K562 (cell line): ENCODE data around the gene PFDN2. TPM values are rescaled to one million over a fixed set of nuclear protein-coding genes. Genes with fewer than 3 reads are reported as not detected.

Experiments used
- ARNT ChIP-seq, 2 experiments: fragments of 450-650 bp; IDR thresholded peaks; 2 replicates each; pipeline ENCODE4 v1.6.1; 2016; ENCODE audit warnings: mild to moderate bottlenecking in 1 of 2
- CLOCK ChIP-seq: fragments of 250-450 bp; sonication (Bioruptor Pico); IDR thresholded peaks from 2 replicates; pipeline ENCODE4 v1.4.0; 2020; ENCODE audit warnings: mild to moderate bottlenecking, moderate library complexity, borderline replicate concordance
- FUS ChIP-seq: fragments of 200-400 bp; formaldehyde crosslinking; optimal IDR thresholded peaks from 2 replicates; pipeline ENCODE3; 2017; ENCODE audit warnings: low read depth, low read length
- HLTF ChIP-seq: fragments of 450-650 bp; IDR thresholded peaks from 2 replicates; pipeline ENCODE4 v1.6.1; 2016
- JUND ChIP-seq, 2 experiments: IDR thresholded peaks; 2 replicates in 1 of 2; 3 replicates in 1 of 2; pipeline ENCODE4 v1.6.1; 2011; ENCODE audit warnings: borderline replicate concordance in 2 of 2, low read depth in 2 of 2, low read length in 2 of 2, improper control_type of control experiment in 1 of 2, missing biosample characterization in 1 of 2, missing genetic modification characterization in 1 of 2, missing genetic modification reagents in 1 of 2
- L3MBTL2 ChIP-seq: fragments of 450-650 bp; IDR thresholded peaks from 2 replicates; pipeline ENCODE4 v1.6.1; 2016; ENCODE audit warnings: mild to moderate bottlenecking, moderate library complexity
- MBD2 ChIP-seq: sonication (generic); IDR thresholded peaks from 2 replicates; pipeline ENCODE4 v1.6.1; 2016; ENCODE audit warnings: low read depth, borderline replicate concordance
- NFATC3 ChIP-seq: fragments of 450-650 bp; IDR thresholded peaks from 2 replicates; pipeline ENCODE4 v1.6.1; 2017; ENCODE audit warnings: mild to moderate bottlenecking
- NFIX ChIP-seq: fragments of 250-450 bp; sonication (Bioruptor Pico); IDR thresholded peaks from 2 replicates; pipeline ENCODE4 v1.4.0; 2020; ENCODE audit warnings: low read depth, mild to moderate bottlenecking, moderate library complexity
- PHF21A ChIP-seq: fragments of 450-650 bp; IDR thresholded peaks from 2 replicates; pipeline ENCODE4 v1.6.1; 2017; ENCODE audit warnings: low read depth, borderline replicate concordance
- PRPF4 ChIP-seq: fragments of 200-400 bp; formaldehyde crosslinking; IDR thresholded peaks from one replicate; pipeline ENCODE4 v1.6.1; 2017; ENCODE audit warnings: low read length, low read depth, mild to moderate bottlenecking; ENCODE audit not compliant: insufficient read depth, poor library complexity, severe bottlenecking
- RCOR1 ChIP-seq, 2 experiments: IDR thresholded peaks; 2 replicates each; pipeline ENCODE4 v1.6.1; 2012; ENCODE audit warnings: low read depth in 2 of 2, low read length in 2 of 2, borderline replicate concordance in 1 of 2, improper control_type of control experiment in 1 of 2
- TCFL5 ChIP-seq: fragments of 250-450 bp; sonication (Bioruptor Pico); conservative IDR thresholded peaks from 2 replicates; pipeline ENCODE4 v1.6.1; 2021; ENCODE audit warnings: mild to moderate bottlenecking, moderate library complexity, matching md5 sums
- TRIM24 ChIP-seq, 2 experiments: fragments of 450-650 bp; IDR thresholded peaks; 2 replicates each; pipeline ENCODE4 v1.6.1; 2016
- ZNF133 ChIP-seq: fragments of 250-450 bp; sonication (Bioruptor Pico); IDR thresholded peaks from 2 replicates; pipeline ENCODE4 v1.4.0; 2020; ENCODE audit warnings: mild to moderate bottlenecking
- polyA plus RNA-seq, 8 experiments: library from polyadenylated mRNA; depleted of rRNA in 4 of 8; stranded (reverse) in 5 of 8; unstranded in 3 of 8; fragments of >200 nt; fragmentation: Nextera tagmentation in 2 of 8; fragmentation: Illumina TruSeq in 1 of 8; extraction: Ambion mirVana in 2 of 8; extraction: Trizol in 1 of 8; gene quantifications; 2 replicates each; pipeline versions ENCODE4 v1.2.1 to v1.2.3, GENCODE V29; 2011 to 2014; ENCODE audit warnings: inconsistent platforms in 1 of 8, missing spikeins in 1 of 8
- total RNA-seq, 7 experiments: library from RNA; depleted of rRNA in 6 of 7; stranded (reverse); fragments of >200 nt in 6 of 7; fragmentation: Illumina TruSeq in 2 of 7; extraction: Trizol in 2 of 7; gene quantifications; 2 replicates each; pipeline versions ENCODE4 v1.2.1 to v1.2.3, GENCODE V29; 2011 to 2021; ENCODE audit warnings: low replicate concordance in 1 of 7
- TF ChIP-seq, protein P1 (sequence below): fragments of 450-650 bp; IDR thresholded peaks from 2 replicates; pipeline ENCODE4 v1.6.1; 2016; ENCODE audit warnings: low read depth

The PFDN2 gene
- total and polyA plus RNA-seq, 9 of the 15 experiments (the other 6 are each of a cell fraction or from before 2014, with no cell fraction given) = 50.2 to 361 (median 144) TPM

GRCh38 chr1:161162052-161162451 lies 44.2 kb upstream of the PFDN2 start (continued):
- TF ChIP-seq, protein P1, sequence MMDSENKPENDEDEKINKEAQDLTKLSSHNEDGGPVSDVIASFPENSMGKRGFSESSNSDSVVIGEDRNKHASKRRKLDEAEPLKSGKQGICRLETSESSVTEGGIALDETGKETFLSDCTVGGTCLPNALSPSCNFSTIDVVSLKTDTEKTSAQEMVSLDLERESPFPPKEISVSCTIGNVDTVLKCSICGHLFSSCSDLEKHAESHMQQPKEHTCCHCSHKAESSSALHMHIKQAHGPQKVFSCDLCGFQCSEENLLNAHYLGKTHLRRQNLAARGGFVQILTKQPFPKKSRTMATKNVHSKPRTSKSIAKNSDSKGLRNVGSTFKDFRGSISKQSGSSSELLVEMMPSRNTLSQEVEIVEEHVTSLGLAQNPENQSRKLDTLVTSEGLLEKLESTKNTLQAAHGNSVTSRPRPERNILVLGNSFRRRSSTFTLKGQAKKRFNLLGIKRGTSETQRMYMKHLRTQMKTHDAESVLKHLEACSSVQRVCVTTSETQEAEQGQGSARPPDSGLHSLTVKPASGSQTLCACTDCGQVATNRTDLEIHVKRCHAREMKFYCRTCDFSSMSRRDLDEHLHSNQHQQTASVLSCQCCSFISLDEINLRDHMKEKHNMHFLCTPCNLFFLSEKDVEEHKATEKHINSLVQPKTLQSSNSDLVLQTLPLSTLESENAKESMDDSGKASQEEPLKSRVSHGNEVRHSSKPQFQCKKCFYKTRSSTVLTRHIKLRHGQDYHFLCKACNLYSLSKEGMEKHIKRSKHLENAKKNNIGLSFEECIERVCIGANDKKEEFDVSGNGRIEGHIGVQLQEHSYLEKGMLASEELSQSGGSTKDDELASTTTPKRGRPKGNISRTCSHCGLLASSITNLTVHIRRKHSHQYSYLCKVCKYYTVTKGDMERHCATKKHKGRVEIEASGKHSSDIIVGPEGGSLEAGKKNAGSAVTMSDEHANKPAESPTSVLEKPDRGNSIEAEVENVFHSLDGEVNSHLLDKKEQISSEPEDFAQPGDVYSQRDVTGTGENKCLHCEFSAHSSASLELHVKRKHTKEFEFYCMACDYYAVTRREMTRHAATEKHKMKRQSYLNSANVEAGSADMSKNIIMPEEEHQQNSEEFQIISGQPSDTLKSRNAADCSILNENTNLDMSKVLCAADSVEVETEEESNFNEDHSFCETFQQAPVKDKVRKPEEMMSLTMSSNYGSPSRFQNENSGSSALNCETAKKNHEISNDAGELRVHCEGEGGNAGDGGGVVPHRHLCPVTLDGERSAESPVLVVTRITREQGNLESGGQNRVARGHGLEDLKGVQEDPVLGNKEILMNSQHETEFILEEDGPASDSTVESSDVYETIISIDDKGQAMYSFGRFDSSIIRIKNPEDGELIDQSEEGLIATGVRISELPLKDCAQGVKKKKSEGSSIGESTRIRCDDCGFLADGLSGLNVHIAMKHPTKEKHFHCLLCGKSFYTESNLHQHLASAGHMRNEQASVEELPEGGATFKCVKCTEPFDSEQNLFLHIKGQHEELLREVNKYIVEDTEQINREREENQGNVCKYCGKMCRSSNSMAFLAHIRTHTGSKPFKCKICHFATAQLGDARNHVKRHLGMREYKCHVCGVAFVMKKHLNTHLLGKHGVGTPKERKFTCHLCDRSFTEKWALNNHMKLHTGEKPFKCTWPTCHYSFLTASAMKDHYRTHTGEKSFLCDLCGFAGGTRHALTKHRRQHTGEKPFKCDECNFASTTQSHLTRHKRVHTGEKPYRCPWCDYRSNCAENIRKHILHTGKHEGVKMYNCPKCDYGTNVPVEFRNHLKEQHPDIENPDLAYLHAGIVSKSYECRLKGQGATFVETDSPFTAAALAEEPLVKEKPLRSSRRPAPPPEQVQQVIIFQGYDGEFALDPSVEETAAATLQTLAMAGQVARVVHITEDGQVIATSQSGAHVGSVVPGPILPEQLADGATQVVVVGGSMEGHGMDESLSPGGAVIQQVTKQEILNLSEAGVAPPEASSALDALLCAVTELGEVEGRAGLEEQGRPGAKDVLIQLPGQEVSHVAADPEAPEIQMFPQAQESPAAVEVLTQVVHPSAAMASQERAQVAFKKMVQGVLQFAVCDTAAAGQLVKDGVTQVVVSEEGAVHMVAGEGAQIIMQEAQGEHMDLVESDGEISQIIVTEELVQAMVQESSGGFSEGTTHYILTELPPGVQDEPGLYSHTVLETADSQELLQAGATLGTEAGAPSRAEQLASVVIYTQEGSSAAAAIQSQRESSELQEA = no peak
- no peak for TF ChIP-seq TRIM24 (IDR thresholded peaks at IDR 0.05)
- TF ChIP-seq PRPF4 = no peak
- TF ChIP-seq CLOCK (CRISPR knock-in tag) = no peak
- TF ChIP-seq RCOR1 (IDR thresholded peaks at IDR 0.05; ENCODE audit: borderline replicate concordance in 1 of 2, low read depth in 2 of 2, low read length in 2 of 2) = 0 out of 4 replicates have a peak, but pooled peaks of 1 of the 2 experiments have one; percentile 53
- no peak for TF ChIP-seq NFATC3
- TF ChIP-seq PHF21A = no peak
- peak; percentile 59 for TF ChIP-seq L3MBTL2
- no peak for TF ChIP-seq TCFL5
- TF ChIP-seq NFIX = no peak
- TF ChIP-seq ARNT (IDR thresholded peaks at IDR 0.05) = no peak
- TF ChIP-seq JUND (IDR thresholded peaks at IDR 0.05; ENCODE audit: borderline replicate concordance, low read depth, low read length) = no peak
- no peak for TF ChIP-seq JUND (tag; IDR thresholded peaks at IDR 0.05; ENCODE audit: borderline replicate concordance, low read depth, low read length)
- no peak for TF ChIP-seq ZNF133
- TF ChIP-seq MBD2 = no peak
- TF ChIP-seq FUS = no peak
- no peak for TF ChIP-seq HLTF
